Skeletal muscle tissue (tissue), 4 donors: ENCODE measurements around the gene KCNIP1. TPM values are rescaled to one million over a fixed set of nuclear protein-coding genes. Genes with fewer than 3 reads are reported as not detected.

Experiments
- H3K27ac ChIP-seq: one replicate; pipeline ENCODE4 v1.7.0; 2013; ENCODE audit warnings: mild to moderate bottlenecking, low read depth, low read length, inconsistent platforms
- H3K27me3 ChIP-seq, 3 donors: one replicate each; pipeline ENCODE4 v1.7.0; 2013; ENCODE audit warnings: low read length in 3 of 3; ENCODE audit not compliant: control insufficient read depth in 3 of 3, insufficient read depth in 3 of 3
- H3K36me3 ChIP-seq, 3 donors: one replicate each; pipeline ENCODE4 v1.7.0; 2013; ENCODE audit warnings: low read length in 3 of 3; ENCODE audit not compliant: control insufficient read depth in 3 of 3, insufficient read depth in 3 of 3
- H3K4me1 ChIP-seq, 3 donors: one replicate each; pipeline ENCODE4 v1.7.0; 2013; ENCODE audit warnings: low read length in 3 of 3, mild to moderate bottlenecking in 3 of 3; ENCODE audit not compliant: control insufficient read depth in 3 of 3, insufficient read depth in 3 of 3
- H3K4me3 ChIP-seq, 3 donors: one replicate each; pipeline ENCODE4 v1.7.0; 2013; ENCODE audit warnings: low read length in 3 of 3
- H3K9ac ChIP-seq, 3 donors: one replicate each; pipeline ENCODE4 v1.7.0; 2013; ENCODE audit warnings: low read length in 3 of 3, mild to moderate bottlenecking in 3 of 3, moderate library complexity in 2 of 3, low read depth in 1 of 3
- H3K9me3 ChIP-seq, 3 donors: one replicate each; pipeline ENCODE4 v1.7.0; 2013; ENCODE audit warnings: low read length in 3 of 3; ENCODE audit not compliant: control insufficient read depth in 3 of 3
- total RNA-seq: library from RNA; depleted of rRNA; stranded (reverse); fragments of >200 nt; gene quantifications from one replicate; pipeline ENCODE4 v1.2.3, GENCODE V29; 2014
- donor health status: Osteomylitis.

KCNIP1 gene
- total RNA-seq, 1 donor from 2014 or later: 4.2 TPM

DNA sequence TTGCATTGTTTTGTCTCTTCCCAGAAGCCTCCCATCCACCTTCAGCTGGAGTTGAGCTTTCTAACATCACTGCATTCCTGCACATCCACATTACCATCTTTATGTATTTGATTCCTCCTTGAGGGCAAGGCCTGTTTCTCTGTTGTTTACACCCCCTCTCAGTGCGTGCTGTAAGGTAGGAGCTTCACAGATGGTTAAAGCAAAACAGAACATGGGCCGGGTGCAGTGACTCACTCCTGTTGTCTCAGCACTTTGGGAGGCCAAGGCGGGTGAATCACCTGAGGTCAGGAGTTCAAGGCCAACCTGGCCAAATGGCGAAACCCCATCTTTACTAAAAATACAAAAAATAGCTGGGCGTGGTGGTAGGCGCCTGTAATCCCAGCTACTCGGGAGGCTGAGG lies 110.9 kb downstream of the KCNIP1 start:
- H3K27ac ChIP-seq: no peak overlapping the region
- no peaks in the 10 kb centered on the region for H3K36me3 ChIP-seq
- H3K9ac ChIP-seq: no peak overlapping the region
- H3K4me3 ChIP-seq: no peak overlapping the region
- H3K9me3 ChIP-seq: no peaks in the 10 kb centered on the region
- H3K27me3 ChIP-seq: peaks cover 0 to 2% (median 0%) of the 10 kb centered on the region in 3 donors
- H3K4me1 ChIP-seq: peaks cover 0 to 2% (median 0%) of the 10 kb centered on the region in 3 donors

DNA sequence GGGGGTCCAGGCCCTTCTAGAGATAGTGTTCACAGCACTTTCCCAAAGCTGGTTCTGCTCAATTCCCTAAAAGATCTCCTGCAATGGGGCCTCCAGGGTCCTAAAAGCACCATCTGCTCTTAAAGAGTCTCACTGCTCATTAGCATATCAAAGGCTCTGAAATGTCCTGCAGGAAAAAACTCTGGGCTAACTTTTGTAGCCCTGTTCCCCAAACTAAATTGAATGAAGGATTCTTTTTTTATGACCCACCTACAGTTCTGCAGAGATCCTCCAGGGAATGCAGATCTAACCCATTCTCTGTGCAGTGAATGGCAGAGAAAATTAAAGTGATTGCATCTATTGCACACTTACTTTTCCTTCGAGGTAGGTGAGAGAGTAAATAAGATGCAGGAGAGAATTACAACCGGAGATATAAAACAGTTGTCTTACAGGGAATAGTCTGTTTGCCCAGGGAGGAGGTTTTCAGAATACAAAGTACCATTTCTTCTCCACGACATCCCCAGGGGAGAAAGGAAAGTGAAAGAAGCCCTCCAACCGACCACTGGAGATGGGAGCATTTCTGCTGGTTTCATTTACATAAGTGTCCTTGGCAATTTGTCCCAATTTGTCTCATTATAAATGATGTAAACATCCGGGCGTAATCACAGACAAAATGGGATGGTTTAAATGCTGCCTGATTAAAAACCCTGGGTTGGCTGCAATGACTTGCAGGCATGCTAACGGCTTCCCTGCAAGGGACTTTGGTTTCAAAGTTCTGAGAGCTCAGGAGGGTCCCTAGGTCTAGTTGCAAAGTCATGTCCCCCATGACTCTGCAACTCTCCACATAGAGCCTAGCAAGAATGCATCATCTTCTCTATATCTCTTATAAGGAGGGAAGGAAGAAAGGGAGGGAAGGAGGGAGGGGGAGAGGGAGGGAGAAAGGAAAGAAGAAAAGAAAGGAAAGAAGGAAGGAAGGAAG lies 114.0 kb downstream of the KCNIP1 start:
- no peak overlapping the region for H3K27ac ChIP-seq
- no peaks in the 10 kb centered on the region for H3K9me3 ChIP-seq
- no peak overlapping the region for H3K9ac ChIP-seq
- no peak overlapping the region for H3K4me3 ChIP-seq
- H3K4me1 ChIP-seq: peaks cover 0 to 2% (median 0%) of the 10 kb centered on the region in 3 donors
- H3K36me3 ChIP-seq: no peaks in the 10 kb centered on the region
- no peaks in the 10 kb centered on the region for H3K27me3 ChIP-seq

DNA sequence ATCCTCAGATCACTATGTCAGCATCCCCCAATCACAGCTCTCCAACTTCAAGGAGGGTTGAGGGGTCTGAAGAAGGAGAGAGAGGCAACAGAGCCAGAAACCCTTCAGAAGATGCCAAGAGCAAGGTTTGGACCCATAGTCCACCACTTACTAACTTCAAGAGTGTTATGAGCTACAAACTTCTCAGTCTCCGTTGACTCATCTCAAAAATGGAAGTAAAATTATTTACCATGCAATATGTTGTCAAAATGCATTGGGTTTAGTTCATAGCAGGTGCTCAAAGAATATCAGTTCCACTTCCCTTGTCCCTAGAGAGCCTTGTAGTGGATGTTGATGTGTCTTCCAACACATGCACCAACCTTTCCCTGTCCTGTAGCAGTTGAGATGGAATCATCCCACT lies 116.0 kb downstream of the KCNIP1 start:
- no peaks in the 10 kb centered on the region for H3K9me3 ChIP-seq
- no peaks in the 10 kb centered on the region for H3K27me3 ChIP-seq
- no peak overlapping the region for H3K4me3 ChIP-seq
- H3K4me1 ChIP-seq: no peaks in the 10 kb centered on the region
- no peak overlapping the region for H3K27ac ChIP-seq
- H3K9ac ChIP-seq: no peak overlapping the region
- no peaks in the 10 kb centered on the region for H3K36me3 ChIP-seq

GRCh38 chr5:170622933-170623332 lies 119.1 kb downstream of the KCNIP1 start:
- Histone ChIP-seq H3K27me3 (no peaks in the 10 kb centered on the region), H3K9ac (no peak overlapping the region), H3K27ac (no peak overlapping the region), H3K36me3 (no peaks in the 10 kb centered on the region), H3K9me3 (no peaks in the 10 kb centered on the region), H3K4me3 (no peak overlapping the region), H3K4me1 (no peaks in the 10 kb centered on the region)

DNA sequence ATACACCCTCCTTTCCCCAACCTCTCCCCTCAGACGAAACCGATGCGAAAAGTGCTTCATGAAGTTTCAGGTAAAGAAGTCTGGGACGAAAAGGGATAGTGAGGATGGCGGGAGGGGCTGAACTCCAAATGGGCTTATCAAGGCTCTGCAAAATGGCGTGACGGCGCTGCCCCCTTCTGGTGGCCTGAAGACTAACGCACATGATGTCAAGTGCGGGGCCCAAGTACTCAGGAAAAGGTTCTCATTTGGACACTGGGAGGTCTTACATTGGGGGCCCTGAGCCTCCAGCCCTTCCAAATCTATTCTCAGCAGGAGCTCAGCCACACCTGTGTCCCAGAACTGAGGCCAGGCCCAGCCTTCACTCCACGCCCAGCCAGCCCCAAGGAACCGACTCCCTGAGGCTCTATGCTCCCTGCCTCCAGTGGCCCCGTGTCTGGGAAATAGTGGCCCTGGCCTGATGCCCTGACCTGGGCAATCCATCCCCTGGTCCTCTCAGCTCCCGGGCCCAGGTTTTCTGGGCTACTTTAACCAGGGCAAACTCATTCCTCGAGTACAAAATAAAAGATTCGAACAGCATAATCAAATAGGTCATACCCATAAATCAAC lies 119.9 kb downstream of the KCNIP1 start:
- Histone ChIP-seq H3K9me3 (no peaks in the 10 kb centered on the region), H3K4me1 (no peaks in the 10 kb centered on the region), H3K36me3 (no peaks in the 10 kb centered on the region), H3K9ac (no peak overlapping the region), H3K27ac (no peak overlapping the region), H3K27me3 (peaks cover 0 to under 1% (median 0%) of the 10 kb centered on the region in 3 donors), H3K4me3 (no peak overlapping the region)

DNA sequence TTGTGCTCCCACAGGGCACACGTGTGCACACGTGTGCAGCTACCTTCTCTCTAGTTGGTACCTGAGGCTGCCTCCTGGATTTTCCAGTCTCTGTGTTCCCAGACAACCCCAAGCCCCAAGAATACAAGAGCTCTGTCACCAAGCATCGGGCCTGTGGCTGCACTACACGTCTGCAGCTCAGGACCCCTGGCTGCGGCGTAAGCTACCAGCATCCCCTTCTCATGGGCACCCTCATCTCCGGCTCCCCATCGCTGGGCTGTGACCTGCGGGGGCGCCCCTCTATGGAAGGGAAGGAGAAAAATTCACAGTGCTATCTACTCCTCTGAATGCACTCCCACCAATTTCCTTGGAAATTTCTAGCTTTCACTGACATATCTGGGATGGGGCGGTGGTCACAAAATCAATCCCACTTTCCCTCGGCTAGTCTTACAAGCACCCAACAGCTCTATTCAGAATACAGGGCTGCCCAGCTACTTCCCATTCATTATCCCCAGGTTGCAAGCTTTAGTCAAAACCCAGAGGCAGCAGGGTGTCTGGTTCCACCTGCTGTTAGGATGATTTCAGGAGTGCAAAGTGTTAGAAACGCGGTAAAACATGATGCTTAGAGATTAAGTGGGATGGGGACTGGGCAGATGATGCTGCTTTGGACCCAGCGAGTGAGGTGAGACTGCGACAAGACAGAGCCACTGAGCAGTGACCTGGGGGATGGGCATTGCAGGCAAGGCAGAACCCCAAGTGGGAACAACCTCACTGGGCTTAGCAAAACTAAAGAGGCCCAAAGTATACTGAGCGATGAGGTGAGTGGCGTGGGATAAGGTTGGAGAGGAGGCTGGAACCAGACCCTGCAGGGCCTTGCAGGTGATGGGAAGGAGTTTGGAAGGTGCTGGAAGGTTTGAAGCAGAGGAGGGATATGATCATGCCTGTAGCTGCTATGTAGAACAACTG lies 121.7 kb downstream of the KCNIP1 start:
- Histone ChIP-seq H3K27ac (no peak overlapping the region), H3K4me1 (no peaks in the 10 kb centered on the region), H3K27me3 (peaks cover 7 to 9% (median 8%) of the 10 kb centered on the region in 3 donors), H3K4me3 (no peak overlapping the region), H3K36me3 (no peaks in the 10 kb centered on the region), H3K9ac (no peak overlapping the region), H3K9me3 (no peaks in the 10 kb centered on the region)

DNA sequence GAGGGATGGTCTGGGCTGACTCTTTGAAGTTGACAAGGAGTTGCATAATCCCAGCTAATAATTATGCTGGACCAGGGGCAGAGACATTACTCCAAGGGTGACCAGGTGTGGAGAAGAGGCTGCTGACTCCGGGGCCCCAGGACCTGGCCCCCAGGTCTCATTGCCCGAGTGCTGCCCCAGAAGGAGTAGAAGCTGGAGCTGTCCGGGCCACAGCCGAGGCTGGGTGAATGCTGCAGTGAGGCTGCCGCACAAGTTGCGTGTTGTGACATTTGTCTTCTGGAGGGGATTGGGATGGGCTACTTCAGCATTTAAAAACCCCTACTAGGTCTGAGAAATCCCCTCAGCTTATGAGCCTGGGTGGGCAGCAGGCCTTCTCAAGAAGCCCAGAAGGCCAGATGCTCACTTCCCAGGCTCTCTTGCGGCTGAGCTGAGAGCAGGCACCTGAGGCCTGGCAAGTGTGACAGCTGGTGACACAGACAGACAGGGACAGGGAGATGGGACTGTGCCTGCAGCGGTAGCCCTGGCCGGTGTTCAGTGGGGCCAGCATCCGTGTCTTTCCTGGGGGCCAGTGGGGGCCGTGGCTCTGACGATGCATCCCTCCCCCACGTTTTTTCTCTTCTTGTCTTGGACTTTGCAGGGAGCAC lies 122.8 kb downstream of the KCNIP1 start:
- Histone ChIP-seq H3K4me3 (no peak overlapping the region), H3K4me1 (peaks cover under 1 to 4% (median under 1%) of the 10 kb centered on the region in 3 donors), H3K27ac (no peak overlapping the region), H3K36me3 (no peaks in the 10 kb centered on the region), H3K27me3 (peaks cover 13 to 16% (median 14%) of the 10 kb centered on the region in 3 donors), H3K9ac (no peak overlapping the region), H3K9me3 (no peaks in the 10 kb centered on the region)

DNA sequence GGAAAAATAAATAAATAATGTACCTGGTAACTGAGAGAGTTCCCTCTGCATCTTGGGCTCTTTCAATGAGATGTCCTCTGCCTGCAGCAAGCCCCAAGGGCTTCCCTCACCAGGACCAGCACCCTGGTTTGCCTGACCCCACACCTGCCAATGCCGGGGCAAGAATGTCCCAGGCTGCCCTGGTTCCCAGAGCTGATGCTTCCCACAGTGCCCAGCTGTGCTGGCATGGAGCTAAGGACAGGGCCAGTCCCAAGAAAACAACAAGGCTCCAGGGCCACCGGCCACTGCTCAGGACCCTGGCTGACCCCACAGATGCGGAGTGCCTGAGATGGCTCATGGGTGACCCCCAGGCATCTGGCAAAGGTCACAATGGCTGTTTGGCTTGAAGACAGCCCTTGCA lies 123.5 kb downstream of the KCNIP1 start:
- Histone ChIP-seq H3K27me3 (peaks cover 13 to 18% (median 17%) of the 10 kb centered on the region in 3 donors), H3K4me1 (peaks cover 2 to 5% (median 4%) of the 10 kb centered on the region in 3 donors), H3K36me3 (no peaks in the 10 kb centered on the region), H3K9me3 (no peaks in the 10 kb centered on the region), H3K4me3 (no peak overlapping the region), H3K27ac (no peak overlapping the region), H3K9ac (no peak overlapping the region)

GRCh38 chr5:170628028-170628427 lies 124.2 kb downstream of the KCNIP1 start:
- peaks cover 17 to 24% (median 18%) of the 10 kb centered on the region in 3 donors for H3K27me3 ChIP-seq
- H3K4me3 ChIP-seq: no peak overlapping the region
- no peak overlapping the region for H3K27ac ChIP-seq

More at GRCh38 chr5:170628028-170628427, 124.2 kb downstream of the KCNIP1 start:
- H3K36me3 ChIP-seq: no peaks in the 10 kb centered on the region
- no peaks in the 10 kb centered on the region for H3K9me3 ChIP-seq
- H3K4me1 ChIP-seq: peaks cover 7 to 10% (median 9%) of the 10 kb centered on the region in 3 donors
- H3K9ac ChIP-seq: no peak overlapping the region
